RKO (cell line): ENCODE measurements around the gene IARS1.
A peak's percentile ranks its signal among the peaks of the same experiment; 100 is the strongest.

Experiments
- DNase-seq: peaks from one replicate; pipeline ENCODE4 v3.0.0-alpha.2; 2016; ENCODE audit warnings: low spot score

Gene IARS1

DNA sequence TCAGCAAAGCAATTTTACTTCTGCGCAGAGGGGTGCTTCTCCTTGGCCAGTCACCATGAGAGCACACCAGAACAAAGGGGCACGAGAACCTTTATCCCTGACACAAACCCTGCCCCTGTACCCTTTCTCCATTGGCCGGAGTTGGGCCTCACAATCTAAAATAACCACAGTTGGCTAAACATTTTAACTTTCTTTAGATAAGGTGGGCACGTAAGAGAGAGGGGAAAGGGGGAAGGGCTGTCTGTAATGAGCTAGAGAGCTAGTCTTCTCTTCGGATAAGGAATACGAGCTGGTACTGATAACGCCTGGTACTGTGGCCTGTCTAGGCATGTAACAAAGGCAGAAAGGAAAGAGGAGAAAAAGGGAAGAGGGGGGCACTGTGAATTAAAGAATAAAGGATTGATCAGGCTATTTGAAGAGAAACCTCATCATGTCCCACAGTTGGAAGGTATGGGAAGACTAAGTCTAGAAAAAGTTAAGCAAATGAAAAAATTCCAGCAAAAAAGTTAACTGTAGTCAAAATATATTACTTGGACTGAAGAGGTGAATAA is 1.8 kb upstream of the IARS1 start:
- no peak for DNase-seq

DNA sequence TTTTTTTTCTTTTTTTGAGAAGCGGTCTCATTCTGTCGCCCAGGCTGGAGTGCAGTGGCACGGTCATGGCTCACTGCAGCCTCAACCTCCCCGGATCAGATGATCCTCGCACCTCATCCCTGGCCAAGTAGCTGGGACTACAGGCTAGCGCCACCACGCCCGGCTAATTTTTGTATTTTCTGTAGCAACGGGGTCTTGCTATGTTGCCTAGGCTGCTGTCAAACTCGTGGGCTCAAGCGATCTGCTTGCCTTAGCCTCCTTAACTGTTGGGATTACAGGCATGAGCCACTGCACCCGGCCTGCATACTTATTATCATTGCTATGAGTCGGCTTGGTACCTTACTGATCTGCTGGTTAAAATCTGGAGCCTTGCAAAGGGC is 790 bp upstream of the IARS1 start:
- peak; percentile 83 for DNase-seq

DNA sequence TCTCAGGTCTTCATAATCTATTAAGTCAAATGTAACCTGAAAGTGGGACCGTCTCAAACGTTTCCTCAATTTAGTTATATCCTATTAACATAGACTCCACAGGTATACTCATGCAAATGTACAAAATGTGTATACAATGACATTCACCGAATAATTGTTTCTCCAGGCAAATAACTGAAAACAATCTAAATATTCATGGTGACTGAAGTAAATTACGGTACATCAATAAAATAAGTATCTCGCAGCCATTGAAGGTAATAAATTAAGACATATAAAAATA is 482 bp downstream of the IARS1 start:
- DNase-seq: no peak

DNA sequence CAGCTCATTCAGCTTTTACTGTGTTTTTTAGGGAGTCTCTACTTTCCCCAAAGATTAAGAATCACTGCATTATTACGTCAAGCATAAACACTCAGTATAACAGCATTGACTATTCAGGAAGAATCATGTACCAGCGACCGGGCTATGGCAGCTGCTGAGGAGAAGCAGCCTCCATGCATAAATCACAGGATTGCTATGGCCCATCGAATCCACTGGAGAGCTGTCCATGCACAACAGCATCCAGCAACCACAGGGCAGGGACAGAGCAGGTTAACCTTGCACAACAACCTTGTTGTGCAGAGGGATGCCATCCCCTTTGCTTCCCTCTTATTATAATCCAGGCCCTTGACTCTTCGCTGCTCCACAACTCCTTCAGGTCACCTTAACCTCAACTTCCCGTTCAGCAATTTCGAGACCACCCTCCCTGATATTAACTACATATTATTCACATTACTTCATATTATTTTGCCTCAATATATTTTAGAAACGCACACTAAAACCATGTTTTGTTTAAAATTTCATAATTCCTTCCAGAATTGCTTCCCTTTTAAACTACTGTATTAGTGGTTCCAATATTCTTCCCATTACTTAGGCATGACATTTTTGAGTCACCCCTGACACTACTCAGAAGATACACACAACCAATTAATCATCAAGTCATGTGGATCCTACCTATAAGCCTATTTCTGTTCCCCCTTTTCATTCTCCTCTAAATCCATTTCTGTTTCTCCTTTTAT is 991 bp downstream of the IARS1 start:
- DNase-seq: peak; percentile 93

DNA sequence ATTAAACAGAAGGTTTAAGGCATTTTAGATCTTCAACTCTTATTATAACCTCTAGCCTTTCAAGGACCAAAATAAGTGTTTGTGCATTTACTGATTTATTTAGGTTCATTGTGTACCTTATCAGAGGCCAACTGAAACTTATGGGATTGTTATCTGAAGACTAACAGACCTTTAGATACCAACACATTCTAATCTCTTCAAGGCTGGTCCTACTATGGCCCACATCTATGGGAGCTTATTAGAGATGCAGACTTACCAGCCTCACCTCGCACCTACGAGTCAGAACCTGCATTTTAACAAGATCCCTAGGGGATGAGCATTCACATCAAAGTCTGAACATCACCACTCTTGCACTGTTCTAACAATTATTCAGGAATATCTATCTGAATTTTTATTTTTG is 1.9 kb downstream of the IARS1 start:
- peak; percentile 36 for DNase-seq

DNA sequence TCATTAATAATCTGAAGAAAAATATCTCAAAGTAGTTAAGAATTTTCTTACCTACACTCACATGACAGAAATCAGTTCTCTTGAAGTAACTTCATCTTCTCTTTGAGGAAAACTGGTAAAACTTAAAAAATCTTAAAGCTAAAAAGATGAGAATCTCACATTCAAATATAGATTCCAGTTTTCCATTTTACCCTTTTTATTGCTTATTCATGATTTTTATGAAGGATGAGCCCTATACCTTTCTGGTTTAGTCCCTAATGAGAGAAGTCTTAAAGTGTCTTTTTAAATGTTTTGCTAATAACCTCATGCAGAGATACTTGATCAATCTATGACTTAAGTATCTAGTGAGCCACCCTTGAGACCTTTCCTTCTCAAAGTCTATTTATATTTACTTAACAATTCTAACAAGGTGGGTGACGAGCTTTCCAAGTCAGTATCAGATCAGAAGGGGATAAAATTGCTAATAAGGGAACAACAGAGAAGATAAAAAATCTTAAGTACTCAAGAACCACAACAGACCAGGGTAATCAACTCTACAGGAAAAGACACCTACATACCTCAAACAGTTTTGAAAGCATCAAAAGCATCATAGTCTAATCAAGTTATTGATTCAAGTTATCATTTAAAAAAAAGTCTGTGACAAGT is 2.6 kb downstream of the IARS1 start:
- peak; percentile 18 for DNase-seq

DNA sequence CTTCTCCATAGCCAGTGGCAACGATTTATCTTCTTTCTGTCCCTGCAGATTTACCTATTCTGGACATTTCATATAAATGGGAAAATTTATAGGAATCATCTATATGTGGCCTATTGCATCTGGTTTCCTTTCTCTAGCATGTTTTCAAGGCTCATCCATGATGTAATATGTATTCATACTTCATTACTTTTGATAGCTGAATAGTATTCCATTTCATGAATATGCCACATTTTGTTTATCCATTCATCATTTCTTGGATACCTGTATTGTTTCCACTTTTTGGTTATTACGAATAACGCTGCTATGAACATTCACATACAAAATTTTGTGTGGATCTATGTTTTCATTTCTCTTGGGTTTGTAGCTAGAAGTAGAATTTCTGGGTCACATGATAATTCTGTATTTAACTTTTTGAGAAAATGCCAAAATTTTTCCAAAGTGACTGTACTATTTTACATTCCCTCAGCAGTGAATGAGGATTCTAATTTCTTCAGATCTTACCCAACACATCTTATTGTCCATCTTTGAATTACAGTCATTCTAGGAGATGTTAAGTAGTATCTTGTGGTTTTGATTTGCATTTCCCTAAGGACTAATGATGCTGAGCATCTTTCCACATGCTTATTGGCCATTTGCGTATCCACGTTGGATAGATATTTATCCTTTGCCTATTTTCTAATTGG is 3.6 kb downstream of the IARS1 start:
- peak; percentile 40 for DNase-seq

DNA sequence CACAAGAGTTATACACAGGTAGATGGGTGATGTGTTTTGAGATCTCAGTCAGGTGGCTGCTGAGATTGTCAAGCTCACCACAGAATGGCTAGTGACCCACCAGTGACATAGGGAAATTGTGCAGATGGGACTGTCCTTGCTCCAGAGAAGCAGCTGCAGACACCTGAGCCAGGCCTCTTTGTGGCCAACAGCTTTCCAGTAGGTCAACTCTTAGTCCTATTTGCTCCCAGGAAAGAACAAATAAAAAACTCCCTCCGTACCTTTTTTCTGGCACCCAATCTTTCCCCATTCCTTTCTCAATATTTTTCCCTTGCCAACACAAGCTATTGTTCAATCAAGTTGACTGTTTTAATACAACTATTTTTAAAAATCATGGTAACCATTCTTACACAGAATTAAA is 14.2 kb downstream of the IARS1 start:
- DNase-seq: no peak

DNA sequence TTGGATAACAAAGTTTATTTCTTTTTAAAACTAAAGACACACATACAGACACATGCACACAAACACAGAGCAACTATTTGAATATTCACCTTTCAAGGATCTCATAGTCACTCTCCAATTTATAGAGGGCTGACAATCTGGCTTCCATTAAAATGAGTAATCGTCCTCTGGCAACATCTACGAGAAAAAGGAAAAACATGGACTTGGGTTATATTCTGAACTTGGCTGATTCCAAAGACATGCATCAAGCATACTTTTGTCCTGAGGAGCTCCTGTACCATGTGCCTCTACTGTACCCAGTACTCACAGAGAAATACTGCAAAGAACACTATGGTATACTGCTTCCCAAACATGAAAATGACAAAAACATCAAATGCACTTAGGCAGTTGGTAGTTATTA is 15.4 kb downstream of the IARS1 start:
- no peak for DNase-seq

DNA sequence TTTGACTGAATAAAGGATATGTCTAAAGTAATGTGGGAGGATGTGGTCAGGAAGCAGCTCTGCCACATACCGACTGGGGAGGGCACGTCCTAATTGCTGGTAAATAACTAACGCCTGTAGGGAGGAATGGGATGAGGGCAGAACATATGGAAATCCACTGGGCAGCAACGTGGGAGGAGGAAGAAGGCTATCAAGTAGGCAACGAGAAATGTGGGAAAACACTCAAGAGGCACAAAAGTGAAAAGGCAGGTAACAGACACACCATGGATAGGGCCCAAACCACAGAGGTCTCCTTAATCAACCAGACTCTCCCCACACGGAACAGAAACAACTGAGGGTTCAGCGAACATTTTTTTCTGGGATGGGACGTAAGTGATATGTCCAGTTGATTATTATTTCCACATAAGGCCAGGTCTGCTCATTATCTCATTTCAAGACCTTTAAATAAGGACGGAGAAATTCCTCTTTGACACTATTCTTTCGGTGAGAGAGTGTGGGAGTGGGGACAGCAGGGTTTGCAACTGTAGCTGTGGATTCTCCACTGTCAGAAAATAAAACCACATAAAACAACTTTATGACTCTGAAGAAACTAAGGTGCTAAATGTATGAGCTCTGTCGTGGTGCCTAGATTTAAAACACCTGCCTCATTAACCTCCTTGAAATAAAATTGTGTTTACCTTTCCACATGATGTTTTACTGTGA is 17.0 kb downstream of the IARS1 start:
- no peak for DNase-seq

DNA sequence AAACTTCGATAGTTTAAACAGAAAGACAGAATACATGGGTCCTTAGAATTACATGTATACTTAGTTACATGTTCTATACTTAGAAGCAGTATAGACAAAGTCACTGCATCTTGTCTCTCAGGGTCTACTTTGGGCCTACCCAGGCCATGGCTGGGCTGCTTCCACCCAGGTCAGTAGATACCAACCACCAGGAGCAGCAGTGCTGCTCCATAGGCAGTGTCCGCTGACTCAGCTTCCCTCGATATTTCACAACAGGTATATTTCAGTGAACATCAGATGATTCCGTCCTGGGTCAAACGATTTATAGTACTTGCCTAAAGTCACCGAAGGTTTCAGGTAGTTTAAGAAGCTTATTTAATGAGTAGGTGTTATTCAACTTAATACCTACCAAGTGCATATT is 18.0 kb downstream of the IARS1 start:
- DNase-seq: peak; percentile 46

DNA sequence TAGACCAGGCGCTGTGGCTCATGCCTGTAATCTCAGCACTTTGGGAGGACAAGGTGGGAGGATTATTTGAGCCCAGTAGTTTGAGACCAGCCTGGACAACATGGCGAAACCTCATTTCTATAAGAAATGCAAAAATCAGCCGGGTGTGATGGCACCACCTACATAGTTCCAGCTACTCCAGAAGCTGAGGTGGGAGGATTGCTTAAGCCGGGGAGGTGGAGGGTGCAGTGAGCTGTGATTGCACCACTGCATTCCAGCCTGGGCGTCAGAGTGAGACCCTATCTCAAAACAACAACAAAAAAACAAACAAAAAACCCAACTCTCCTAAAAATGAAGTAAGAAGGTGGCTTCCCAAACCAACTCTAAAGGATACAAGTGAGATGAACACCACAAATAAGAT is 23.0 kb downstream of the IARS1 start:
- DNase-seq: no peak

DNA sequence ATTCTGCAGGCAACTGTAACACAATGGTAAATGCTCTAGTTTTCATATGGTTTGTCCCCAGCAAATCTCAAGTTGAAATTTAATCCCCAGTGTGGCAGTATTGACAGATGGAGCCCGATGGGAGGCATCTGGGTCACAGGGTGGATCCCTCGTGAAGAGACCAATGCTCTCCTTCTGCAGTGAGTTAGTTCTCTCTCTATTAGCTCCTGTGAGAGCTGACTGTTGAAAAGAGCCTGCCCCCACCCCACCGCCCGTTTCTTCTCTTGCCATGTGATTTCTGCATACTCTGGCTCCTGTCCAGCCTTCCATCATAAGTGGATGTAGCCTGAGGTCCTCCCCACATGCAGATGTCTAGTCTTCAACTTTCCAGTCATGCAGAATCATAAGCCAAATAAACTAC is 27.0 kb downstream of the IARS1 start:
- no peak for DNase-seq

DNA sequence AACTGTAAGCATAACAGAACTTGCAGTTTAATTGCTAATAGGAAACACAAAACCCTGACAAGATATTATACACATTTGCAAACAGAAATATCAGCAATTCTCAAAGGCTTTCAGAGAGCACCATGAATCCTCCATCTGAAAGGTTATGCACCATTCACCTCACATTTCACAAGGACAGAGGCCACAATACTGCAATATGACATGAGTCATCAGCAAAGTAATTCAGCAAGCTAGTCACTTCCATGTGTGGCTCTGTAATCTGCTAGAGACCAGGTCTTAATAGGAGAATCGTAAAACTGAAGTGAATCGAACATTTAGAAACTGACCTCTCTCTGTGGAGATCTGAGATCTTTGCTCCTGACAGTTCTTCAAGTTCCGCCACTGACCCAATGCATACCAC is 28.3 kb downstream of the IARS1 start:
- peak; percentile 80 for DNase-seq

DNA sequence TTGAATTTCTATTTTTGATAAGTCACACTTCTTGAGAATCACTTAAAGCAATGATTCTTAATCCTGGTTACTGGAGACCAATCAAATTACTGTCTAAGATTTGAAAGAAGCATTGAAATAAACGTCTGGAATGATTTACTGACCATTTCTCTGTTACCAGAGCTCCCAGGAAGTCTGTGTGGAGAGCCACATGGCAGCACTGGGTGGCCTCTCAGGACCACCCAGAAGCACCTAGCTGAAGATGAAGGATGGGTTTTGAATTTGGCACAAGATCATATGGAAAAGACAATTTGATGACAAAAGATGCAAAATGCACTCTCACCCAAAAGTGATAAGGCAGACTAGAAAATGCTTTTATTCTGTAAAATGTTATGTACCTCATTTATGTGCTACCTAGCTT is 30.4 kb downstream of the IARS1 start:
- no peak for DNase-seq

DNA sequence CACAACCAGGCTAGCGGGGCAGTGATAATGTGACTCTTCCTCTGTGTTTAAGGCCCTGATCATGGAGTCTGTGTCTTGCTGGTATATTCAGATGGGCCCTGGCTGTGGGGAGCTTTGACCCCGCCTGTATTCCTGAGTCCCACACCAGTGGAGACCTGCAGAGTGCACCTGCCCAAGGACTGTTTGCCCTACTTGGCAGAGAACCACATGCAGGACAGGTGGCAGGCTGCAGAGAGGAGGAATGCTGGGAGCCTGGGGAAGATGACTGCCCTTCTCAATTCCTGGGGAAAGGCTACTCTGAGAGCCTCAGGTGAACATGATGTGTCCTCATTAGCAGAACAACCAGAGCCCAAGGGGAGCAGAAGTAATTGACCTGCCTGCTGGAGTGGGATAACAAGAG is 36.2 kb downstream of the IARS1 start:
- DNase-seq: no peak

DNA sequence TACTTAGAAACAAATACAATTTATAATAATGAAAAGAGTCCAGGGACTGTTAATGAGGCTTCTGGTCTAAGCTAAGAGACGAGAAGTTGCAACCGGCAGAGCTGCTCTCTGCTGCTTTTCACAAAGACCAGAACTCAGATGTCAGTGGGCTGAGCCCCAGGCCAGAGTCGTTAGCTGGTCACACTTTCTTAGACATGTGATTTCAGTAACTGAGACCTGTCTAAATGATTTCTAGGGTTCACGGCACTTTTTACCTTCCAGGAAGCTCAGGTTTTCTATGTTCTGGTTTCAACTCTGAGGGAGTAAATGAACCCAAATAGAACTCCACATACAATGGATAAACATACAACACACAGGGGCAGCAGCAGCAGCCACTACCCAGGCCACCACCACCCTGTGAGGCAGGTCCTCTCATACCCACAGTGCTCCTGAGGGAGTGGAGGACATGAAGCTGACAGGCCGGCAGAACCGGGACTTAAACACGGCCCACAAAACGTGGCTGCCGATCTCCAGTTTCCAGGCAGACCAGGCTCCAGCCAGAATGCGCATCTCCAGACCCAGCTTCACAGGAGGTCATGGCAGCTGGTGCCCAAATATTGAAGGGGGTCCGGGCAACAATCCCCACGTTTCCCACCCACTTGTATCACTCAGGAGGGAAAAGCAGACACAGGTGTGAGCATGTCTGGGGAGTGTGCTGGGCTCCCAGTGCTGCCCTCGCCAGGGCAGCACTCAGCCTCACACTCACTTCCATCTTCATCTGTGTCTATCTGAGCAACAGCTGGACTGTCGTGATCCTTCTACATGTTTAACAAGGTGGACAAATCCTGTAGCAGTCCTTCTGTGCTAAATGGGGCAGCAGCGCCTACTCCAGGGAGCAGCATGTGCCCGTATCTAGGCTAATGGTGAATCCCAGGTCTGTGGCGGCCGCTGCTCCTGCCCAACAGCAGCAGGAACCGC is 38.8 kb downstream of the IARS1 start:
- no peak for DNase-seq

DNA sequence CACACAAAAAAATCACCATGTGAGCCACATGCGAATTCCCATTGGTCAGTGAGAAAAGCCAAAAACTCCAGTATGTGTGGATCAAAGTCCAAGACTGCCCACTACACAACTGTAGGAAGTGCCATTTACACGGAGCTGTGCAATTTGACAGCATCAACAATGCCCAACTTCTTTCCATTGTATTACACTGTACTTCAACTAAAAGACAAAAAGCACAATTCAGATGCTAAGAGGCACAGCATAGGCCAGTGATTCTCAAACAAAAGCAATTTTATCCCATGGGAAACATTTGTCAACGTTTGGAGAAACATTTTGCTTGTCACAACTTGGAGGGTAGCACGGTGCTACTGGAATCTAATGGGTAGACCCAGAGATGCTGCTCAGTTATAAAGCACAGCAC is 39.8 kb downstream of the IARS1 start:
- no peak for DNase-seq

DNA sequence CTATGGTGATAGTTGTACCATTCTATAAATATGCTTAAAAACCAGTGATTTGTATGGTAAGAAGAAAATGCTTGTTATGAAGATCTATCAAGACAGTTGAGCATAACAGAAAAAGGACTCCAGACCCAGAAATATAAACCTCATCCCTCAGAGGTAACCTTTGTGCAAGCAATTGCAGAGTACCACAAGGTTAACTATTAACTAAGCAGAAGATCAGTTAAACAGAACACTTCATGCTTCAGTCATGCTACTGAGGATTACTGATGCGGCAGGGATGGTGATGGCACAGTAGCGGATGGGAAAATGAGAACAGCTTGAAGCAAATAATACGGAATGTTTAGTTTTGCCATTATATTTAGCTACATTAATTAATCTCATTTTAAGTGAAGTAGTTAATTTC is 45.5 kb downstream of the IARS1 start:
- DNase-seq: no peak

DNA sequence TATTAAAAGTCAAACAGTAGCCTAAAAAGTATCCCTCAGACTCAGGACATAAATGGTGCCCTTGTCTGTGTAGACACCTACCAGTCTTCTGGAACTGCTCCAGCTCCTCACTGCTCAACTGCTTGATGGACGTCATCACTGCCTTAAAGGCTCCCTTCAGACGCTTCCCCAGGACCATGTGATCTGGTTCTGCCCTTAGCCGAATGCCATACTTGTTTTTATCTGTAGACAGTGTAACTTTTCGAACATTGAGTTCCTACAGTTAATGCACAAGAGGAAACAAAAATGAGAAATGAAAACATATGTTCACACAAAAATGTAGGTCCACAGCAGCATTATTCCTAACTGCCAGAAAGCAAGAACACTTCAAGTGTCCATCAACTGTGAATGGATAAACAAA is 46.2 kb downstream of the IARS1 start:
- no peak for DNase-seq

DNA sequence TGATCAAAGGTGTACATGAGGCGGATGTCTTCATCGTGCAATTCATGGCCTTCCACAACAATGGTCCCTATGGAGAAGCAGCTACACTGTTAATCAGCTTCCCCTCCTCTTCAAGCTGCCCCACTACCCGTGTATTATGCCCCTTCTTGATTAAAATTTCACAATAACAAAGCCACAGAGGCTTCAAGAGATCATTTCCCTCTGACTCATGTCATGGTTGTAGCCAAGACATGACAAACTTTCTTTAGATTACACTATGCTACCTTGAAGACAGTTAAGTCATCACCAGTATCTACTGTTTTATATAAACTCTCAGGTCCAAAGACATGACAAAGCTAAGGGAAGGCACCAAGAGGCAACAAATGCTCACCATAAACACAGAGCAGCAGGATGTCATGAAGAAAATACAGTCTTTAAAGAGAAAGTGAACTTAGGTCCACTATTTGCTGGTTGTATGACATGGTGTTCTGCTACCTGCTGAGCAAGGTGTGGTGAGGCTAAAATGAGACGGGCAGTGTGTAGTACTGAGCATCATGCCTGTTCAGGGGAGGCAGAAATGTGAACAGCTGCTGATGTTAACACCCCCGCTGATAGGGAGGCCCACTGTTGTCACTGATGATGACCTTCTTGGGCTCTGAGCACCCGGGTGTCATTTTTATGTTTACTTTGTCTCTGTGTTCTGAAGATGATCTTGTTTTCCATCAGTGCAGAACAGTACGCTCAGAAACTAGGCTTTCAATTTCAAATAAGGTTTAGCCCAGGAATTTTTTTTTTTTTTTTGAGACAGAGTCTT is 48.3 kb downstream of the IARS1 start:
- DNase-seq: peak; percentile 32
